A673 (cell line): ENCODE data around the gene DNLZ. TPM values are rescaled to one million over a fixed set of nuclear protein-coding genes. Genes with fewer than 3 reads are reported as not detected.

Experiments used
- BruUV-seq: library from RNA; stranded (reverse); fragments of 400-500 nt; replicated peaks from 2 replicates; lab custom pipeline; 2021; lab: Mats Ljungman, UMichigan
- CTCF ChIA-PET: fragments of 300-600 bp; sonication (Branson Sonifier 250); formaldehyde crosslinking; loops from one replicate; lab custom pipeline; 2022; ENCODE audit warnings: antibody characterized with exemption; lab: Charles Lee
- POLR2A ChIA-PET: fragments of 300-600 bp; sonication (Branson Sonifier 250); formaldehyde crosslinking; loops from one replicate; lab custom pipeline; 2022; ENCODE audit warnings: antibody characterized with exemption; ENCODE audit not compliant: low non-redundant PET; lab: Charles Lee
- DNase-seq: peaks from one replicate; pipeline ENCODE4 v3.0.0-alpha.2; 2015; ENCODE audit warnings: low spot score
- H3K27ac ChIP-seq: fragments of 200-600 bp; sonication (generic); 2 replicates; pipeline ENCODE4 v1.5.1; 2016; ENCODE audit warnings: mixed run types, low read depth, mild to moderate bottlenecking, mixed read lengths, antibody characterized with exemption, low read length; ENCODE audit not compliant: poor library complexity, severe bottlenecking
- H3K27me3 ChIP-seq: fragments of 200-600 bp; sonication (generic); replicated peaks from 2 replicates; pipeline ENCODE4 v1.6.1; 2017; ENCODE audit warnings: mixed run types, low read depth, mild to moderate bottlenecking, mixed read lengths, antibody characterized with exemption, low read length; ENCODE audit not compliant: insufficient read depth, poor library complexity
- H3K36me3 ChIP-seq: fragments of 200-600 bp; sonication (generic); 2 replicates; pipeline ENCODE4 v1.6.1; 2016; ENCODE audit warnings: mixed run types, mild to moderate bottlenecking, mixed read lengths, antibody characterized with exemption, low read length; ENCODE audit not compliant: insufficient read depth, poor library complexity, severe bottlenecking
- H3K4me1 ChIP-seq: fragments of 200-600 bp; sonication (generic); 2 replicates; pipeline ENCODE4 v1.6.1; 2017; ENCODE audit warnings: mixed run types, mild to moderate bottlenecking, mixed read lengths, antibody characterized with exemption, low read length; ENCODE audit not compliant: insufficient read depth, poor library complexity, severe bottlenecking
- H3K4me3 ChIP-seq: fragments of 200-600 bp; sonication (generic); 2 replicates; pipeline ENCODE4 v1.5.1; 2016; ENCODE audit warnings: low read depth, mixed run types, mild to moderate bottlenecking, mixed read lengths, low read length; ENCODE audit not compliant: poor library complexity, severe bottlenecking
- H3K9me3 ChIP-seq: fragments of 200-600 bp; sonication (generic); 2 replicates; pipeline ENCODE4 v1.6.1; 2016; ENCODE audit warnings: mixed run types, low read depth, mild to moderate bottlenecking, mixed read lengths, antibody characterized with exemption, low read length; ENCODE audit not compliant: poor library complexity, severe bottlenecking
- CTCF ChIP-seq: fragments of 300-800, 200-600 bp; sonication (generic); conservative IDR thresholded peaks from 2 replicates; pipeline ENCODE4 v1.5.1; 2017; ENCODE audit warnings: low read depth, mild to moderate bottlenecking, antibody characterized with exemption, low read length, moderate library complexity, mixed read lengths
- EZH2 ChIP-seq: fragments of 200-600 bp; sonication (generic); IDR thresholded peaks from 2 replicates; pipeline ENCODE4 v1.6.1; 2017; ENCODE audit warnings: borderline replicate concordance, low read depth, mild to moderate bottlenecking, mixed read lengths, antibody characterized with exemption, low read length; ENCODE audit not compliant: poor library complexity, severe bottlenecking
- intact Hi-C: fragments of 100-400 bp; cut with micrococcal nuclease; formaldehyde crosslinking; loops from one replicate; pipeline ENCODE4 v1.10.0; 2022; ENCODE audit not compliant: unreplicated experiment
- total RNA-seq: library from RNA; stranded (reverse); gene quantifications from 2 replicates; pipeline ENCODE4 v1.2.3, GENCODE V29; 2021

The DNLZ gene
- total RNA-seq, 1 experiment from 2014 or later, result 37.3 TPM

GRCh38 chr9:136316896-136317676, 46.5 kb downstream of the DNLZ start:
- BruUV-seq, result no TSS peak
- TF ChIP-seq CTCF (no peak), EZH2 (no peak)
- ChIA-PET CTCF (no interaction called here), POLR2A (no interaction called here)
- H3K4me3 ChIP-seq, result no peak overlapping the region
- H3K27me3 ChIP-seq, result no peaks in the 10 kb centered on the region
- no peaks in the 10 kb centered on the region for H3K4me1 ChIP-seq
- DNase-seq, result no peak
- intact Hi-C loops, result no loop called here
- H3K9me3 ChIP-seq, result peaks cover 15% of the 10 kb centered on the region
- H3K36me3 ChIP-seq, result no peaks in the 10 kb centered on the region
- H3K27ac ChIP-seq, result no peak overlapping the region

DNA sequence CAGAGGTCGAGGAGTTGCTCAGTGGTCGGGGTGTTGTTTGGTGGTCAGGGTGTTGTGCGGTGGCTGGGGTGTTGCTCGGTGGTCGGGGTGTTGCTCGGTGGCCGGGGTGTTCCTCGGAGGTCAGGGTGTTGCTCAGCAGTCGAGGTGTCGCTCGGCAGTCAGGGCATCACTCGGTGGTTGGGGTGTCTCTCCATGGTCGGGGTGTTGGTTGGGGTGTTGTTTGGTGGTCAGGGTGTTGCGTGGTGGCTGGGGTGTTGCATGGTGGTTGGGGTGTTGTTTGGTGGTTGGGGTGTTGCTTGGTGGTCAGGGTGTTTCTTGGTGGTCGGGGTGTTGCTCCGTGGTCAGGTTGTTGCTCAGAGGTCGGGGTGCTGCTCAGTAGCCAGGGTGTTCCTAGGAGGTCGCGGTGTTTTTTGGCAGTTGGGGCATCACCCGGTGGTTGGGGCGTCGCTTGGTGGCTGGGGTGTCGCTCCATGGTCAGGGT, 47.2 kb downstream of the DNLZ start:
- H3K4me3 ChIP-seq, result no peak overlapping the region
- H3K36me3 ChIP-seq, result no peaks in the 10 kb centered on the region
- TF ChIP-seq EZH2 (no peak), CTCF (no peak)
- no peaks in the 10 kb centered on the region for H3K27me3 ChIP-seq
- intact Hi-C loops, result no loop called here
- CTCF ChIA-PET, result no interaction called here
- peaks cover 15% of the 10 kb centered on the region for H3K9me3 ChIP-seq
- no peak for DNase-seq
- BruUV-seq, result no TSS peak
- no peak overlapping the region for H3K27ac ChIP-seq
- POLR2A ChIA-PET, result no interaction called here
- H3K4me1 ChIP-seq, result peaks cover 6% of the 10 kb centered on the region

- TF ChIP-seq CTCF, result no peak
- TF ChIP-seq EZH2, result no peak
- intact Hi-C loops, result no loop called here
- ChIA-PET CTCF (no interaction called here), POLR2A (no interaction called here)
- Histone ChIP-seq H3K4me1 (peaks cover 8% of the 10 kb centered on the region), H3K36me3 (no peaks in the 10 kb centered on the region), H3K9me3 (peaks cover 11% of the 10 kb centered on the region), H3K27me3 (no peaks in the 10 kb centered on the region), H3K4me3 (no peak overlapping the region), H3K27ac (no peak overlapping the region)
- no peak for DNase-seq
- BruUV-seq, result no TSS peak
Observed at GRCh38 chr9:136314944-136315343, 48.6 kb downstream of the DNLZ start.
